Gastrocnemius medialis (tissue), 4 donors: Measurements from ENCODE around the gene QPCT. TPM values are rescaled to one million over a fixed set of nuclear protein-coding genes. Genes with fewer than 3 reads are reported as not detected.

ENCODE experiments used
- ATAC-seq, 2 donors: fragments of 150-250 bp; one replicate each; pipeline ENCODE4 v1.9.1; 2016
- DNase-seq, 2 donors: peaks; one replicate each; pipeline ENCODE4 v3.0.0-alpha.2; 2019
- H3K27ac ChIP-seq, 4 donors: fragments of 200-600 bp; sonication (generic); 1 replicate in 1 of 4; 2 replicates in 3 of 4; pipeline ENCODE4 v1.5.1; 2016 to 2018; ENCODE audit warnings: mild to moderate bottlenecking in 2 of 4, moderate library complexity in 1 of 4
- H3K27me3 ChIP-seq, 3 donors: fragments of 200-600 bp; sonication (generic) in 2 of 3; 1 replicate in 1 of 3; 2 replicates in 2 of 3; pipeline versions ENCODE4 v1.5.1 to v1.6.0; 2016 to 2019; ENCODE audit warnings: mild to moderate bottlenecking in 1 of 3, moderate library complexity in 1 of 3
- H3K36me3 ChIP-seq, 2 donors: fragments of 200-600 bp; sonication (generic) in 1 of 2; one replicate each; pipeline ENCODE4 v1.5.1; 2017 to 2018
- H3K4me1 ChIP-seq, 2 donors: fragments of 200-600 bp; sonication (generic) in 1 of 2; one replicate each; pipeline ENCODE4 v1.5.1; 2016 to 2017; ENCODE audit warnings: mild to moderate bottlenecking in 2 of 2
- H3K4me3 ChIP-seq, 4 donors: fragments of 200-600 bp; sonication (generic) in 3 of 4; 1 replicate in 1 of 4; 2 replicates in 3 of 4; pipeline ENCODE4 v1.5.1; 2016 to 2019; ENCODE audit warnings: mild to moderate bottlenecking in 2 of 4
- H3K9me3 ChIP-seq, 3 donors: fragments of 200-600 bp; sonication (generic) in 2 of 3; 1 replicate in 1 of 3; 2 replicates in 2 of 3; pipeline ENCODE4 v1.5.1; 2016 to 2019
- POLR2A ChIP-seq, 2 donors: fragments of 450-650 bp; IDR thresholded peaks; one replicate each; pipeline ENCODE4 v1.6.1; 2017; ENCODE audit warnings: antibody characterized with exemption in 2 of 2, mild to moderate bottlenecking in 2 of 2, moderate library complexity in 2 of 2
- in situ Hi-C, 4 donors: fragments of 200-750 bp; cut with MboI; loops; one replicate each; pipeline versions ENCODE4 v1.15.0 to v1.8.0; 2017; ENCODE audit warnings: low sequenced_read_pairs in 4 of 4
- intact Hi-C: fragments of 100-400 bp; cut with DNase I; formaldehyde crosslinking; loops from one replicate; pipeline ENCODE4 v1.15.1; 2023; ENCODE audit warnings: low total_unique reads
- total RNA-seq, 4 donors: library from RNA; depleted of rRNA; stranded (reverse); fragments of >200 nt; gene quantifications; one replicate each; pipeline versions ENCODE4 v1.1.0 to v1.2.3, GENCODE V29; 2016
- TF ChIP-seq, protein P1 (sequence below), 5 experiments: fragments of 450-650 bp in 3 of 5; fragments of 200-600 bp in 2 of 5; sonication (generic) in 2 of 5; IDR thresholded peaks in 4 of 5; conservative IDR thresholded peaks in 1 of 5; 1 replicate in 4 of 5; 2 replicates in 1 of 5; pipeline ENCODE4 v1.5.1; 2016 to 2019; ENCODE audit warnings: antibody characterized with exemption in 5 of 5, mild to moderate bottlenecking in 3 of 5, moderate library complexity in 3 of 5

Gene QPCT
- total RNA-seq, 4 donors from 2014 or later, result 1.5 to 6.4 (median 4.7) TPM

DNA sequence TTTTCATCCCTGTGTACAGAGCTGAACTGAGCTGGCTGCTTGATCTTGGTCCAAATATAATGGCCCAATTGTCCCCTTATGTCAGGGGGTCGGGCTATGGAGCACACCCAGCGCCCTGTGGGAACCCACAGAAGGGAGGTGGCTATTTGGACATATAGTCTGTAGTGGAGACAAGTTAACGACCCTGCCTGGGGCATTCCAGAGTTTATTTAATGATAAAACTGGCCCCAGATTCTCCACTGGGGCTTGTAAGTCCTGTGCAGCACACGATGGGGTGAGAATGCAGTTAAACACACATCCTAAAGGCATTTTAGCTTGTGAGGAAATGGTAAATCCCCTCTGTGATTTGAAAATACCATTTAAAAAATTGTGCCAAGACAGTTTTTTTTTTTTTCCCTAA is 72.9 kb downstream of the QPCT start:
- DNase-seq (no peak), ATAC-seq (no peak)
- no peaks in the 10 kb centered on the region for H3K27me3 ChIP-seq
- no peak overlapping the region for H3K27ac ChIP-seq
- peaks cover 5 to 12% of the 10 kb centered on the region in 2 donors for H3K4me1 ChIP-seq
- H3K4me3 ChIP-seq, result no peak overlapping the region
- in situ Hi-C loops, result loop anchor here in 3 of 4 donors (5.0 to 25.0 kb wide), 4 partner anchors 117 to 415 kb away; partner anchors contain the start of gene CDC42EP3 (in 1 of the 3)
- intact Hi-C loops, result loop anchor here (5.0 kb wide), 1 partner anchor 210 kb away; no protein-coding TSS in a partner anchor
- no peaks in the 10 kb centered on the region for H3K9me3 ChIP-seq
- H3K36me3 ChIP-seq, result no peaks in the 10 kb centered on the region
- TF ChIP-seq, protein P1, sequence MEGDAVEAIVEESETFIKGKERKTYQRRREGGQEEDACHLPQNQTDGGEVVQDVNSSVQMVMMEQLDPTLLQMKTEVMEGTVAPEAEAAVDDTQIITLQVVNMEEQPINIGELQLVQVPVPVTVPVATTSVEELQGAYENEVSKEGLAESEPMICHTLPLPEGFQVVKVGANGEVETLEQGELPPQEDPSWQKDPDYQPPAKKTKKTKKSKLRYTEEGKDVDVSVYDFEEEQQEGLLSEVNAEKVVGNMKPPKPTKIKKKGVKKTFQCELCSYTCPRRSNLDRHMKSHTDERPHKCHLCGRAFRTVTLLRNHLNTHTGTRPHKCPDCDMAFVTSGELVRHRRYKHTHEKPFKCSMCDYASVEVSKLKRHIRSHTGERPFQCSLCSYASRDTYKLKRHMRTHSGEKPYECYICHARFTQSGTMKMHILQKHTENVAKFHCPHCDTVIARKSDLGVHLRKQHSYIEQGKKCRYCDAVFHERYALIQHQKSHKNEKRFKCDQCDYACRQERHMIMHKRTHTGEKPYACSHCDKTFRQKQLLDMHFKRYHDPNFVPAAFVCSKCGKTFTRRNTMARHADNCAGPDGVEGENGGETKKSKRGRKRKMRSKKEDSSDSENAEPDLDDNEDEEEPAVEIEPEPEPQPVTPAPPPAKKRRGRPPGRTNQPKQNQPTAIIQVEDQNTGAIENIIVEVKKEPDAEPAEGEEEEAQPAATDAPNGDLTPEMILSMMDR (IDR thresholded peaks at IDR 0.05 in 4 of 5, conservative IDR thresholded peaks at IDR 0.05 in 1 of 5), result no peak
- no peak for TF ChIP-seq POLR2A (IDR thresholded peaks at IDR 0.05)

DNA sequence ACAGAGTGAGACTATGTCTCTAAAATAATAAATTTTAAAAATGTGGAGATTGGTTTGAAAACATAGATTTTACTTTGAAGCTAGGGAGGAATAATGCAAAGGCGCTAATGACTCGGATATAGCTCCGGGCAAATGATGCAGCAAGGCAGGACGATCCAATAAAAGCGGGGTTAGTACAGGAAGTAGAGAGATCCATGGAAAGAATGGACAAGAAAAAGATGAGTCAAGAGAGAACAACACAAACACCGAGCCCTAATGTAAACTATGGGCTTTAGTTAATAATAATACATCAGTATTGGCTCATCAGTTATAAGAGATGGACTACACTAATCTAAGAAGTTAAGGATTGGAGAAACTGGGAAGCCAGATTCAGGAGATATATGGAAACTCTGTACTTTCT is 74.5 kb downstream of the QPCT start:
- Histone ChIP-seq H3K36me3 (no peaks in the 10 kb centered on the region), H3K4me1 (peaks cover 5 to 12% of the 10 kb centered on the region in 2 donors), H3K4me3 (no peak overlapping the region), H3K9me3 (no peaks in the 10 kb centered on the region), H3K27ac (no peak overlapping the region), H3K27me3 (no peaks in the 10 kb centered on the region)
- intact Hi-C loops, result loop anchor here (5.0 kb wide), 1 partner anchor 208 kb away; no protein-coding TSS in a partner anchor
- in situ Hi-C loops, result loop anchor here in 3 of 4 donors (5.0 to 25.0 kb wide), 4 partner anchors 116 to 413 kb away; partner anchors contain the start of gene CDC42EP3 (in 1 of the 3)
- TF ChIP-seq, protein P1 (IDR thresholded peaks at IDR 0.05 in 4 of 5, conservative IDR thresholded peaks at IDR 0.05 in 1 of 5), result no peak
- no peak for TF ChIP-seq POLR2A (IDR thresholded peaks at IDR 0.05)
- ATAC-seq (no peak), DNase-seq (no peak)

DNA sequence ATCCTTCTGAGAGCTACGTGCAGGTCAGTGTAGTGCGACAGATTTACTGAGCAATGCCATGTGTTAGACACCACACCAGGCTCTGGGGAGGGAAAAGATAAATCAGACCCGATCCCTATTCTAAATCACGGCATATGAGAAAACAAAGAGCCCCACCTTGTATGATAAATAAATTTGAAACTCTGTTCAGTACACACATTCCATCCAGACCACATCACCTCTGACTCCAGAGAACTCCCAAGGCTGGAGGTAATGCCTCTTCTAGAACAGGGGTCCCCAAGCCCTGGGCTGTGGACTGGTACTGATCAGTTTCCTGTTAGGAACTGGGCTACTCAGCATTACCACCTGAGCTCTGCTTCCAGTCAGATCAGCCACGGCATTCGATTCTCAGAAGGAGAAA is 77.3 kb downstream of the QPCT start:
- Histone ChIP-seq H3K27me3 (no peaks in the 10 kb centered on the region), H3K4me3 (no peak overlapping the region), H3K9me3 (no peaks in the 10 kb centered on the region), H3K36me3 (no peaks in the 10 kb centered on the region), H3K27ac (no peak overlapping the region), H3K4me1 (no peaks in the 10 kb centered on the region)
- no peak for DNase-seq
- in situ Hi-C loops, result loop anchor here in 2 of 4 donors (25.0 kb wide), 2 partner anchors 241 to 266 kb away; partner anchors contain the start of gene CDC42EP3 (in 1 of the 2)
- TF ChIP-seq, protein P1 (IDR thresholded peaks at IDR 0.05 in 4 of 5, conservative IDR thresholded peaks at IDR 0.05 in 1 of 5), result no peak
- no peak for TF ChIP-seq POLR2A (IDR thresholded peaks at IDR 0.05)
- intact Hi-C loops, result no loop called here
- ATAC-seq, result no peak

DNA sequence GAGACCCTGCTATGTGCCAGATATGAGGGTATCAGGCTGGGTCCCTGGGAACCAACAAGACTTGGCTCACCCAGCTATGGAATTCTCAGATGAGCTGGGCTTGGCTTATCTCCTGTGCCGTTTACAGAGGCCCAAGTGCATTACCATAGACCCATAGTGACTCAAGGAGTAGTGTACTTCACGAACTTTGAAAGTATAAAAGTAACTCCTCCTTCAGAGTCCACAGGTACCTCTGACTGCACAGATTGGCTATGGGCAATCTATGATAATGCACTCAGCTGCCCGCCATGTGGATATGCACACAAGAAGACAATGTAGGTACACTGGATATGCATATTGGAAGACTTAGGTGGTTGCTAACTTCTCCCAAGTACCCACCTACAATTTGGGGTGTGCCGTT is 78.4 kb downstream of the QPCT start:
- DNase-seq (no peak), ATAC-seq (no peak)
- no peaks in the 10 kb centered on the region for H3K9me3 ChIP-seq
- no peak overlapping the region for H3K4me3 ChIP-seq
- H3K4me1 ChIP-seq, result no peaks in the 10 kb centered on the region
- in situ Hi-C loops, result loop anchor here in 2 of 4 donors (25.0 kb wide), 2 partner anchors 239 to 264 kb away; partner anchors contain the start of gene CDC42EP3 (in 1 of the 2)
- no peak overlapping the region for H3K27ac ChIP-seq
- intact Hi-C loops, result no loop called here
- H3K27me3 ChIP-seq, result no peaks in the 10 kb centered on the region
- H3K36me3 ChIP-seq, result no peaks in the 10 kb centered on the region
- TF ChIP-seq POLR2A (IDR thresholded peaks at IDR 0.05), result no peak
- TF ChIP-seq, protein P1 (IDR thresholded peaks at IDR 0.05 in 4 of 5, conservative IDR thresholded peaks at IDR 0.05 in 1 of 5), result no peak

Other genes starting within 250 kb of the QPCT start
- gene EIF2AK2, start 187.7 kb upstream of the QPCT start, total RNA-seq, result 10 to 100 TPM in 1 of 4 donors, 1 to 10 TPM in 3; 3.9 to 11.0 (median 6.9) TPM
- gene SULT6B1, start 156.0 kb upstream of the QPCT start, total RNA-seq, result not detected
- 10 to 100 TPM; 19.9 to 33.1 (median 24.1) TPM for gene CEBPZOS, start 148.1 kb upstream of the QPCT start, total RNA-seq
- 10 to 100 TPM; 43.2 to 75.0 (median 51.9) TPM for gene CEBPZ, start 113.0 kb upstream of the QPCT start, total RNA-seq
- 10 to 100 TPM; 13.7 to 24.0 (median 19.9) TPM for gene NDUFAF7, start 113.0 kb upstream of the QPCT start, total RNA-seq
- gene PRKD3, start 19.8 kb upstream of the QPCT start, total RNA-seq, result 10 to 100 TPM; 11.0 to 34.4 (median 14.9) TPM